Measurements from ENCODE around the gene SPIRE2. TPM values are rescaled to one million over a fixed set of nuclear protein-coding genes. Genes with fewer than 3 reads are reported as not detected.

Gene SPIRE2
- total RNA-seq, 1 donor from 2014 or later, result 2.8 TPM

DNA sequence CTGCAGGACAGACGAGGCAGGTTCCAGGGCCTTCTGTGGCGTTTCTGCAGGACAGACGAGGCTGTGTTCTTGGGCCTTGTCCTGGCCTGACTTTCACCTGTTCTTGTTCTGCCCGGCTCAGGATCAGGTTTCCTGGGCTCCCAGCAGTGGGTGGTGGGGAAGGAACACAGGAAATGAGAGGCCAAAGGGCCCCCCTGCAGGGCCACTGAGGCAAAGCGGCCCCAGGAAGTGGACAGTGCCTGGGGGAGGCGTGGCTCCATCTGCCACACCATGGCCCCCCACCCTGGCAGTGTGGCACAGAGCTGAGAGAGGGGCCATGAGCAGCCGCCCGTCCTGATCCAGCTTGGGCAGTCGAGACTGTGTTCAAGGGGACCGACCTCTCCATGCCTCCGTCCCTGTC lies 20.7 kb downstream of the SPIRE2 start:
- no peak overlapping the region for H3K4me3 ChIP-seq (ENCODE audit: low read depth, low read length)
- DNase-seq (ENCODE audit: low read depth), result no peak
- TF ChIP-seq, protein P1, sequence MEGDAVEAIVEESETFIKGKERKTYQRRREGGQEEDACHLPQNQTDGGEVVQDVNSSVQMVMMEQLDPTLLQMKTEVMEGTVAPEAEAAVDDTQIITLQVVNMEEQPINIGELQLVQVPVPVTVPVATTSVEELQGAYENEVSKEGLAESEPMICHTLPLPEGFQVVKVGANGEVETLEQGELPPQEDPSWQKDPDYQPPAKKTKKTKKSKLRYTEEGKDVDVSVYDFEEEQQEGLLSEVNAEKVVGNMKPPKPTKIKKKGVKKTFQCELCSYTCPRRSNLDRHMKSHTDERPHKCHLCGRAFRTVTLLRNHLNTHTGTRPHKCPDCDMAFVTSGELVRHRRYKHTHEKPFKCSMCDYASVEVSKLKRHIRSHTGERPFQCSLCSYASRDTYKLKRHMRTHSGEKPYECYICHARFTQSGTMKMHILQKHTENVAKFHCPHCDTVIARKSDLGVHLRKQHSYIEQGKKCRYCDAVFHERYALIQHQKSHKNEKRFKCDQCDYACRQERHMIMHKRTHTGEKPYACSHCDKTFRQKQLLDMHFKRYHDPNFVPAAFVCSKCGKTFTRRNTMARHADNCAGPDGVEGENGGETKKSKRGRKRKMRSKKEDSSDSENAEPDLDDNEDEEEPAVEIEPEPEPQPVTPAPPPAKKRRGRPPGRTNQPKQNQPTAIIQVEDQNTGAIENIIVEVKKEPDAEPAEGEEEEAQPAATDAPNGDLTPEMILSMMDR (conservative IDR thresholded peaks at IDR 0.05; ENCODE audit: low read depth, low read length), result no peak

DNA sequence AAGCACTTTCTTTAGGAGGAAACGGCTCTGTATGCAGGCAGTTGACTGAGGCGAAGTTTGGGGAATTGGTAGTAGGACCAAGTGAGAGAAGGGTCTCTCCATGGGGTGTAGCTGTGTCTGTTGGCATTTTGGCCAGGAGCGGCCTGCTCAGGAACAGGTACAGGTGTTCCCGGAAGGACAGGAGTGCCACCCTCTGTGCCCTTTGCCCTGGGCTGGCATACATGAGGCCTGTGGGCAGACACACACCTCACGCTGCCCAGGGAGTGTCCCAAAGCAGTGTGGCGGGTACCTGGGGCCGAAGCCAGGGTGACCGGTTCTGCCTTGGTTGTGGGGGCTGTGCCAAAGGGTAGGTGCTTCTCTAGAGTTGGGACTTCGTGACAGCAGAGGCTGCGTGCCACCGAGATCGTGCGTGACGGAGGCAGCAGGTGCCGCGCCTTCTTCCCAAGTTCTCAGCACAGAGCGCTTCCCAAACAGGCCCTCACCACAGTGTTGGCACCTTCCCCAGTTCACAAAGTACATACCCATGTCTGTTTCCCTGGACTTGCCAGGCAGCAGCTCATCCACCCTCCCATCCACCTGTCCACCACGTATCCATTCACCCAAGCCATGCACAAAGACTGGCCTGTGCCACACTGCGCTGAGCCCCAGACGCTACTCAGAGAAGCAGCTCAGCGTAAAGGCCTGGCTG lies 25.2 kb downstream of the SPIRE2 start:
- H3K4me3 ChIP-seq (ENCODE audit: low read depth, low read length), result no peak overlapping the region
- TF ChIP-seq, protein P1 (conservative IDR thresholded peaks at IDR 0.05; ENCODE audit: low read depth, low read length), result no peak
- no peak for DNase-seq (ENCODE audit: low read depth)

DNA sequence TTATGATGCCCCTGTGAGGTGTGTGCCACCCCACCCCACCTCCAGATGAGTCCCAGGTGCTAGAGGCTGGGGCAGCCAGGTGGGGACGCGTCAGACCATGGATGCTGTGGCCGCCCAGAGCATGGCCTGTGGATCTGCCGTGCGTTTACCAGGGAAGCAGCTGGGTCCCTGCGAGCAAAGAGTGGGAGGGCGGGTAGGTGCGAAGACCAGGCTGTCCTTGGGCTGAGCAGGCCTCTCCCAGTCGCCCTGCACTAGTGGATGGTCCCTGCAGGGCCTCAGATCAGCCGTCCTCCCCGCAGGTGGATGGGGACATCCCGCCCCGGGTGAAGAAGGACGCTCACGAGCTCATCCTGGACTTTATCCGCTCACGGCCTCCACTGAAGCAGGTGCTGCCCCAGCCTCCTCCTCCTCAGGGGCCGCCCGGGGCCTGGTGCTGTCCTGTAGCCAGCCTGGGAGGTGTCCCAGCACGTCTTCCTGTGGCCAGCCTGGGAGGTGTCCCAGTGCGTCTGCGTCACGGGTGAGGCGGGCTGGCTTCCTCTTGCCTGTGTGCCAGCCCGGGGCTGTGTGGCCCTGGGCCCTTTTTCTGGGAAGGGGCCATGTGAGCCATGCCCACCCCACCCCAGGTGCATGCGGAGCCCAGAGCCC lies 27.1 kb downstream of the SPIRE2 start:
- DNase-seq (ENCODE audit: low read depth), result no peak
- no peak overlapping the region for H3K4me3 ChIP-seq (ENCODE audit: low read depth, low read length)
- TF ChIP-seq, protein P1 (conservative IDR thresholded peaks at IDR 0.05; ENCODE audit: low read depth, low read length), result no peak

DNA sequence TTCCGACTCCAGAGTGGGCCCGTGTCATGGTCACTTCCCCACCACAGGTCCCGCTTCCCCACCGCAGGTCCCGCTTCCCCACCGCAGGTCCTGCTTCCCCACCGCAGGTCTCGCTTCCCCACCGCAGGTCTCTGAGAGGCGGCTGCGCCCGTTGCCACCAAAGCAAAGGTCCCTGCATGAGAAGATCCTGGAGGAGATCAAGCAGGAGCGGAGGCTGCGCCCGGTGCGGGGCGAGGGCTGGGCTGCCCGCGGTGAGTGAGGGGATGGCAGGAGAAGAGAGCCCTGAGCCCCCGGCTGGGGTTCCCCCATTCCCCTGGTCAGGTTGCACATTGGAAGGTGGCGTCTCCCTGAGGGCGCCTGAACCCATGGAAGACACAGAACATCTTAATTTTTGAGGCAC lies 27.7 kb downstream of the SPIRE2 start:
- TF ChIP-seq, protein P1 (conservative IDR thresholded peaks at IDR 0.05; ENCODE audit: low read depth, low read length), result no peak
- no peak overlapping the region for H3K4me3 ChIP-seq (ENCODE audit: low read depth, low read length)
- DNase-seq (ENCODE audit: low read depth), result no peak

DNA sequence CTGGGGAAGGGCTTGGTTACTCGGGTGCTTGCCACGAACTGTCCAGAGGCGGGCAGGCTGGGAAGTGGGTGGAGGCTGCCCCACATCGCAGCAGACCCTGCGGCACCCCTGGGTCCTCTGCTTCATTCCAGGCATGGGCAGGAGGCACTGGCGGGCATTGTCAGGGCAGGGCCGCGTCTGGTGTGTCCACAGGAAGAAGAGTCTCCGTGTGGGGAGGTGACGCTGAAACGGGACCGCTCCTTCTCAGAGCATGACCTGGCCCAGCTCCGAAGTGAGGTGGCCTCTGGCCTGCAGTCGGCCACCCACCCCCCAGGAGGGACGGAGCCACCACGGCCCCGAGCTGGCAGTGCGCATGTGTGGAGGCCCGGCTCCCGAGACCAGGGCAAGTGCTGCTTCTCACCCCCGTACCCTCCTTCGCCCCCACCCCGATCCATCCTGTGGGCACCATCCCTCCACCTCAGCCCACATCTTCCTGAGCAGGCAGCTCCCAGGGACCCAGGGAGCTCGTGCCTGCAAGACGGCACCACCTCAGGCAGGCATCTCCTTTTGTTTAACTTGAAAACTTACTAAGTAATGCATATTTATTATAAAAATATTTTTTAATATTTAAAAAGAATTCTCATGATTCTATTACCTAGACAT lies 30.8 kb downstream of the SPIRE2 start:
- no peak overlapping the region for H3K4me3 ChIP-seq (ENCODE audit: low read depth, low read length)
- DNase-seq (ENCODE audit: low read depth), result no peak
- TF ChIP-seq, protein P1 (conservative IDR thresholded peaks at IDR 0.05; ENCODE audit: low read depth, low read length), result no peak

DNA sequence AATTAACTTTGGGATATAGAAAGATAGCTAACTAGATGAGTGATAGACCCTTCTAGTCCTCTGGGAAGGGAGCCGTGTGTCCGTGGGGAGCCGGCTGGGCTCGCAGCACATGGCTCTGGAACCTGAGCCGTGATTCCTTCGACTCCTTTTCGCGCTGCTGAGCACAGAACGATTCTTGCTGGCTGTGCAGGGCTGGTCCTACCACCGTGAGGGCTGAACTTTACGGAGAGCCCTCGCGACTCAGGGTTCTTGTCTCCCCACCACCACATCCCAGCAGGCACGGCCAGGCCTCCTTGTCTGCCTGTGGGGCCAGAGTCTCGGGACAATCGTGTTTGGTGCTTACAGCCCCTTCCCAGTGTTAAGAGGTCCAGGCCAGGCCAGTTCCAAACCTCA lies 31.3 kb downstream of the SPIRE2 start:
- TF ChIP-seq, protein P1 (conservative IDR thresholded peaks at IDR 0.05; ENCODE audit: low read depth, low read length), result no peak
- no peak overlapping the region for H3K4me3 ChIP-seq (ENCODE audit: low read depth, low read length)
- DNase-seq (ENCODE audit: low read depth), result no peak
